Measurements from ENCODE around the gene PALM.

The PALM gene

GRCh38 chr19:729965-730668 is 21.4 kb downstream of the PALM start:
- DNase-seq (ENCODE audit: low spot score): no peak
- ChIA-PET CTCF (interaction anchor here (0.7 kb wide), 1 partner anchor 27 kb away, joined by 3 read pairs; no protein-coding TSS in a partner anchor), POLR2A (ENCODE audit: low non-redundant PET) (no interaction called here)
- no peak for TF ChIP-seq CTCF (conservative IDR thresholded peaks at IDR 0.05; ENCODE audit: low read depth)
- no peak overlapping the region for H3K27ac ChIP-seq

GRCh38 chr19:731000-731399 is 22.3 kb downstream of the PALM start:
- no peak for TF ChIP-seq CTCF (conservative IDR thresholded peaks at IDR 0.05; ENCODE audit: low read depth)
- no peak overlapping the region for H3K27ac ChIP-seq
- ChIA-PET CTCF (interaction anchor here (0.7 kb wide), 1 partner anchor 28 kb away, joined by 3 read pairs; no protein-coding TSS in a partner anchor), POLR2A (ENCODE audit: low non-redundant PET) (no interaction called here)
- no peak for DNase-seq (ENCODE audit: low spot score)

GRCh38 chr19:732148-733069 is 23.7 kb downstream of the PALM start:
- ChIA-PET POLR2A (ENCODE audit: low non-redundant PET) (no interaction called here), CTCF (interaction anchor here (0.6 kb wide), 1 partner anchor 1259 kb away, joined by 5 read pairs; no protein-coding TSS in a partner anchor)
- peak overlapping the region; percentile 29 for H3K27ac ChIP-seq
- TF ChIP-seq CTCF (conservative IDR thresholded peaks at IDR 0.05; ENCODE audit: low read depth): no peak
- DNase-seq (ENCODE audit: low spot score): no peak

GRCh38 chr19:734716-735115 is 26.0 kb downstream of the PALM start:
- POLR2A ChIA-PET (ENCODE audit: low non-redundant PET): no interaction called here
- H3K27ac ChIP-seq: 0 out of 2 replicates have a peak overlapping the region, but pooled peaks have one; percentile 13
- TF ChIP-seq CTCF (conservative IDR thresholded peaks at IDR 0.05; ENCODE audit: low read depth): no peak
- CTCF ChIA-PET: interaction anchor here (0.6 to 1.1 kb wide), 14 partner anchors 16 to 199 kb away, joined by 3 to 9 read pairs (median 4); partner anchors contain the start of genes FSTL3, MISP and RNF126
- DNase-seq (ENCODE audit: low spot score): no peak

- CTCF ChIA-PET: interaction anchor here (0.7 kb wide), 1 partner anchor 61 kb away, joined by 4 read pairs; no protein-coding TSS in a partner anchor
- H3K27ac ChIP-seq: no peak overlapping the region
- no peak for DNase-seq (ENCODE audit: low spot score)
- POLR2A ChIA-PET (ENCODE audit: low non-redundant PET): interaction anchor here (1.2 kb wide), 1 partner anchor 16 kb away, joined by 4 read pairs; no protein-coding TSS in a partner anchor
- TF ChIP-seq CTCF (conservative IDR thresholded peaks at IDR 0.05; ENCODE audit: low read depth): no peak
These were observed 27.4 kb downstream of the PALM start for GRCh38 chr19:736125-736524.

- DNase-seq (ENCODE audit: low spot score): no peak
- CTCF ChIA-PET: interaction anchor here (0.6 to 0.8 kb wide), 2 partner anchors 93 to 241 kb away, joined by 3 to 7 read pairs; partner anchors contain the start of gene MADCAM1
These were observed 28.9 kb downstream of the PALM start for GRCh38 chr19:737591-738093.

More at GRCh38 chr19:737591-738093, 28.9 kb downstream of the PALM start:
- POLR2A ChIA-PET (ENCODE audit: low non-redundant PET): interaction anchor here (1.2 kb wide), 1 partner anchor 14 kb away, joined by 4 read pairs; no protein-coding TSS in a partner anchor
- TF ChIP-seq CTCF (conservative IDR thresholded peaks at IDR 0.05; ENCODE audit: low read depth): peak; percentile 66
- no peak overlapping the region for H3K27ac ChIP-seq

Measured in RWPE1 (cell line).